Measurements from ENCODE around the gene ZNF536.
"Not testable (repeated sequence)": the region's sequence is repeated elsewhere in the genome, so short reads cannot be mapped to it uniquely, and the experiment has no call there.

Gene ZNF536

GRCh38 chr19:30446850-30447552 lies 74.8 kb downstream of the ZNF536 start:
- no peak for DNase-seq (ENCODE audit: low read depth)

- DNase-seq (ENCODE audit: low read depth) = no peak
These were observed 75.3 kb downstream of the ZNF536 start for GRCh38 chr19:30447553-30447870.

- DNase-seq (ENCODE audit: low read depth) = no peak
These were observed 76.3 kb downstream of the ZNF536 start for GRCh38 chr19:30448386-30449077.

GRCh38 chr19:30449078-30449590 lies 77.0 kb downstream of the ZNF536 start:
- no peak for DNase-seq (ENCODE audit: low read depth)

GRCh38 chr19:30449673-30450072 lies 77.5 kb downstream of the ZNF536 start:
- no peak for DNase-seq (ENCODE audit: low read depth)

- DNase-seq (ENCODE audit: low read depth) = no peak
These were observed 77.9 kb downstream of the ZNF536 start for GRCh38 chr19:30450100-30450499.

GRCh38 chr19:30450835-30451321 lies 78.7 kb downstream of the ZNF536 start:
- DNase-seq (ENCODE audit: low read depth) = no peak

GRCh38 chr19:30452931-30453330 lies 80.7 kb downstream of the ZNF536 start:
- no peak for DNase-seq (ENCODE audit: low read depth)

GRCh38 chr19:30453743-30454142 lies 81.6 kb downstream of the ZNF536 start:
- no peak for DNase-seq (ENCODE audit: low read depth)

- no peak for DNase-seq (ENCODE audit: low read depth)
These were observed 83.7 kb downstream of the ZNF536 start for GRCh38 chr19:30455881-30456280.

- DNase-seq (ENCODE audit: low read depth) = no peak
These were observed 85.3 kb downstream of the ZNF536 start for GRCh38 chr19:30457484-30457883.

- DNase-seq (ENCODE audit: low read depth) = no peak
These were observed 87.7 kb downstream of the ZNF536 start for GRCh38 chr19:30459859-30460258.

- no peak for DNase-seq (ENCODE audit: low read depth)
These were observed 92.0 kb downstream of the ZNF536 start for GRCh38 chr19:30464162-30464561.

GRCh38 chr19:30466598-30466997 lies 94.4 kb downstream of the ZNF536 start:
- not testable (repeated sequence) for DNase-seq (ENCODE audit: low read depth)

- DNase-seq (ENCODE audit: low read depth) = no peak
These were observed 95.1 kb downstream of the ZNF536 start for GRCh38 chr19:30467239-30467638.

- DNase-seq (ENCODE audit: low read depth) = no peak
These were observed 97.6 kb downstream of the ZNF536 start for GRCh38 chr19:30469774-30470173.

- DNase-seq (ENCODE audit: low read depth) = no peak
These were observed 99.3 kb downstream of the ZNF536 start for GRCh38 chr19:30471441-30471840.

GRCh38 chr19:30473334-30473867 lies 101.2 kb downstream of the ZNF536 start:
- no peak for DNase-seq (ENCODE audit: low read depth)

- no peak for DNase-seq (ENCODE audit: low read depth)
These were observed 104.8 kb downstream of the ZNF536 start for GRCh38 chr19:30476997-30477396.

GRCh38 chr19:30479231-30479630 lies 107.0 kb downstream of the ZNF536 start:
- no peak for DNase-seq (ENCODE audit: low read depth)

GRCh38 chr19:30480097-30480496 lies 107.9 kb downstream of the ZNF536 start:
- DNase-seq (ENCODE audit: low read depth) = no peak

GRCh38 chr19:30481063-30481462 lies 108.9 kb downstream of the ZNF536 start:
- no peak for DNase-seq (ENCODE audit: low read depth)

- no peak for DNase-seq (ENCODE audit: low read depth)
These were observed 109.6 kb downstream of the ZNF536 start for GRCh38 chr19:30481823-30482222.
